Amniotic epithelial cell (primary cell): ENCODE measurements around the gene TMEM62.
"Not testable (repeated sequence)": the region's sequence is repeated elsewhere in the genome, so short reads cannot be mapped to it uniquely, and the experiment has no call there.

Experiments
- DNase-seq: peaks from one replicate; pipeline ENCODE4 v3.0.0-alpha.2; 2010; ENCODE audit warnings: low read depth

Gene TMEM62

GRCh38 chr15:43177147-43177546 lies 43.8 kb downstream of the TMEM62 start:
- not testable (repeated sequence) for DNase-seq

DNA sequence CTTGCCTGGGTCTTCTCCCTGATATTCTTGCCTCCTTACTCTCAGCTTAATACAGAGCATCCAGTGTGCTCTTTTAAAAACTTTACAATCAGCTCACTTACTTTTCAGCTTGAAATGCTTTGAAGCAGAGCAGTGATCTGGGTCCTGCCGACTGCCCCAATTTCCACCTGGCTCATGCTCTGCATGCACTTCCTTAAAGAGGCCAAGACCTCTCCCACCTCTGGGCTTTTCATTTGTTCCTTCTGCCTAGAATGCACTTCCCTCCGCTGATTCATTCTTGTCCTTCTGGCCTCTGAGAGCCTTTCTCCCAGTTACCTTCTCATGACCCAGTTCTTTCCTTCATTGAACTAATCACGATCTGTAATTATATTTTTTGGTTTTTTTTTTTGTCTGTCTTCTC lies 49.9 kb downstream of the TMEM62 start:
- DNase-seq = no peak

- no peak for DNase-seq
Observed at GRCh38 chr15:43184407-43185124, 51.2 kb downstream of the TMEM62 start.

- DNase-seq = peak; percentile 72
Observed at GRCh38 chr15:43185157-43186002, 52.0 kb downstream of the TMEM62 start, which contains the start of gene CCNDBP1. Gene CCNDBP1 (plus strand): TSS chr15:43185403. CDS start chr15:43185499, 96 bp downstream.

- DNase-seq = no peak
Observed at GRCh38 chr15:43186003-43186353, 52.6 kb downstream of the TMEM62 start.

DNA sequence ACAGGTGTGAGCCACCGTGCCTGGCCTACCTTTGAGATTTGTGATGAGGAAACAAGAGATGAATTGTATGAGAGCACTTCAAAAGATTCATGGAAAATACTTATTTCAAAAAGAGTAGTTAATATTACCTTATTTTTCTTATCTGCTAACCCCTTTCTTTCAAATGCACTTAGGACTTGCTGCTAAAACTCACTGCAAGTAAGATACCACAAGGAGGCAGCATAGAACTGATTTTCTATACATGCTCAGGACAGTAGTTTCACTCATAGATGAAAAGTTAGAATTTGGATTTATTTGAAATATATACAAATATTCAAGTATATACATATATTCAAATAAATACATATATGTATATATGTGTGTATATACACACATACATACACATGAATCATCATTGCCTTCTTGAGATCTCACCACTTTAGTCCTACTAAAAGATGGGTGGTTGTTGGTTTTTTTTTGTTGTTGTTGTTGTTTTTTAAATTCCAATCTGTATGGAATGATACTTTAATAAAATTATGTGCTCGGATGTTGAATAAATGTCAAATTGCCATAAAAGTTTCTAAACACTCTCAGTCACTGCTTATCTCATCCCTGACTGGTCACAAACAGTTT lies 54.3 kb downstream of the TMEM62 start:
- DNase-seq = peak; percentile 72

- peak; percentile 27 for DNase-seq
Observed at GRCh38 chr15:43189296-43189695, 55.9 kb downstream of the TMEM62 start.

- DNase-seq = no peak
Observed at GRCh38 chr15:43190178-43190577, 56.8 kb downstream of the TMEM62 start.

- DNase-seq = no peak
Observed at GRCh38 chr15:43193710-43194109, 60.3 kb downstream of the TMEM62 start.

DNA sequence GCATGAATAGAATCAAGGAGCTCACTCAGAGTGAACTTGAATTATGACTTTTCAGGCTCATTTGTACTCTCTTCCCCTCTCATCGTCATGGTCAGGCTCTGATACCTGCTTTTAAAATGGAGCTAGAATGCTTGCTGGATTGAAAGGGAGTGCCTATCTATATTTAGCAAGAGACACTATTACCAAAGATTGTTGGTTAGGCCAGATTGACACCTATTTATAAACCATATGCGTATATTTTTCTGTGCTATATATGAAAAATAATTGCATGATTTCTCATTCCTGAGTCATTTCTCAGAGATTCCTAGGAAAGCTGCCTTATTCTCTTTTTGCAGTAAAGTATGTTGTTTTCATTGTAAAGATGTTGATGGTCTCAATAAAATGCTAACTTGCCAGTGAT lies 61.4 kb downstream of the TMEM62 start:
- no peak for DNase-seq

DNA sequence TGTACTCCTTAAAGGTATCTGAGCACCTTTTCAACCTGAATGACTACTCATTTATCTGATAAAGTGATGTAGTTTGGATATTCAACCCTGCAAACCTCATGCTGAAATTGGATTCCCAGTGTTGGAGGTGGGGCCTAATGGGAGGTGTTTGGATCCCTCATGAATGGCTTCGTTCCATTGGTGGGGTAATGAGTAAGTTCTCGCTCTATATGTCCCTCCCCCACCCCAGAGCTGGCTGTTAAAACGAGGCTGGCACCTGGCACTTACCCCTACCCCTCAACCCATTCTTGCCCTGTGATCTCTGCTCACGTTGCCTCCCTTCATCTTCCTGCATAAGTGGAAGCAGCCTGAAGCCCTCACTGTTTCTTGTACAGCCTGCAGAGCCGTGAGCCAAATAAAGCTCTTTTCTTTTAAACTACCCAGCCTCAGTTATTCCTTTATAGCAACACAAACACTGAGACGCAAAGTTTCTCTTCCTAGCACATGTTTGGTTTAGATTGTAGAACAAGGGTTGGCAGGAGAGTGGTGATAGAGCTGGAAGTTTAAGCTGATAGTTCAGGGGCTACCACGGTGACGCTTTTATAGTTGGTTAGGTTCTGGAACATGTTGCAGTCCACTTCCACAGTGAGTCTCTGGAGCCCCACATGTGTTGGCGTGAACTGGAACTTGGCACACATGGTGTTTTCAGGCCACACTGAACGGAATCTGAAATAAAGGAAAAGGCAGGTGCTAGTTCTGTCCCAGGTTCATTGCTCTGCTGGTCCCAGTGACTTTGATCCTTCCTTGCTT lies 63.6 kb downstream of the TMEM62 start:
- no peak for DNase-seq

DNA sequence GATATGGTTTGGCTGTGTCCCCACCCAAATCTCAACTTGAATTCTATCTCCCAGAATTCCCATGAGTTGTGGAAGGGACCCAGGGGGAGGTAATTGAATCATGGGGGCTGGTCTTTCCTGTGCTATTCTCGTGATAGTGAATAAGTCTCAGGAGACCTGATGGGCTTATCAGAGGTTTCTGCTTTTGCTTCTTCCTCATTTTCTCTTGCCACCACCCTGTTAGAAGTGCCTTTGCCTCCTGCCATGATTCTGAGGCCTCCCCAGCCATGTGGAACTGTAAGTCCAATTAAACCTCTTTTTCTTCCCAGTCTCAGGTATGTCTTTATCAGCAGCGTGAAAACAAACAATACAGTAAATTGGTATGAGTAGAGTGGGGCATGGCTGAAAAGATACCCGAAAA lies 64.4 kb downstream of the TMEM62 start:
- not testable (repeated sequence) for DNase-seq

DNA sequence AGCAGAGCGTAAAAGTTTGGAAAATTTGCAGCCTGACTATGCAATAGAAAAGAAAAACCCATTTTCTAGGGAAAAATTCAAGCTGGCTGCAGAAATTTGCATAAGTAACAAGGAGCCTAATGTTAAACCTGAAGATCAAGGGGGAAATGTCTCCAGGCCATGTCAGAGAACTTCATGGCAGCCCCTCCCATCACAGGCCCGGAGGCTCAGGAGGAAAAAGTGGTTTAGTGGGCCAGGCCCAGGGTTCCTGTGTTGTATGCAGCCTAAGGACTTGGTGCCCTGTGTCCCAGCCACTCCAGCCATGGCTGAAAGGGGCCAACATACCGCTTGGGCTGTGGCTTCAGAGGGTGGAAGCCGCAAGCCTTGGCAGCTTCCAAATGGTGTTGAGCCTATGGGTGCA lies 65.2 kb downstream of the TMEM62 start:
- not testable (repeated sequence) for DNase-seq

- DNase-seq = no peak
Observed at GRCh38 chr15:43198992-43199391, 65.6 kb downstream of the TMEM62 start.

GRCh38 chr15:43199945-43200488 lies 66.6 kb downstream of the TMEM62 start:
- no peak for DNase-seq

DNA sequence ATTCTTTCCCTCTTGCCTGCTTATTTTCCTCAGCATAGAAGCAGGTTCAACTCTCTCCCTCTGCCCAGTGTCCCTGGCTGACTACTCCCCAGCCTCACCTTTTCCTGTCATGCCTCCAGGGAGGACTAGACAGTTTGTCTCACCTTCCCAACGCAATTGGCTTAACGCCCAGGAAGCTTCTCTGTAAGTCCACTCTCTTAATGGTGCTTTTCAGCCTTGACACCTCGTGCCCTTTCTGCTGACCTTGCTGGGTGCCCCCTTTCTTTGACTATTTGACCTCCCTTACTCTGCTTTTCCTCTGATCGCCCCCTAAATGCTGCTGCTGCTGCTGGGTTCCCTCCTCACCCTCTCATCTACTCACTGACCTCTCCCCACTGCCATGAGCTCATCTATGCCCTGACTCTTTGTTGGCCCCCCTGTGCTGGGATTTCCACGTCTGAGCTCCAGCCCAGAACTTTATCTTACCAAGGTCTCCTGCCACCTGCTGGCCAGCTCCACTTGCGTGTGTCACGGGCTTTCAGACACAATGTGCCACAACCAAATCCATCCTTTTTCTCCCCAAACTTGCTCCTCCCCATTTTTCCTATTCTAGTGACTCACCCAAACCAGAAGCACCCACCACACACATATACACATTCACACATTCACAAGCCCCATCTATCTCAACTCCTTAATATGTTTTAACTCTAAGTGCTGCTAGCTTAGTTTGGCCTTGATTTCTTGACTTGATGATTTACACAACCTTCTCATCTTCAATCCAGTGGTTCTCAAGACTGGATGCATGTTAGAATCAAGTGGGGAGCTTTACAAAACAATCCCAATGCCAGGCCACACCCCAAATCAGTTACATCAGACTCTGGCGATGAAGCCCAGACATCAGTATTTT lies 70.9 kb downstream of the TMEM62 start:
- DNase-seq = peak; percentile 65

GRCh38 chr15:43206054-43206453 lies 72.7 kb downstream of the TMEM62 start:
- no peak for DNase-seq

GRCh38 chr15:43207024-43207423 lies 73.6 kb downstream of the TMEM62 start:
- no peak for DNase-seq

GRCh38 chr15:43208052-43209002 lies 74.9 kb downstream of the TMEM62 start:
- DNase-seq = no peak
